Middle frontal gyrus (tissue), 1 donor: ENCODE results near the gene PATJ.
"Not testable (repeated sequence)": the region's sequence is repeated elsewhere in the genome, so short reads cannot be mapped to it uniquely, and the experiment has no call there.

ENCODE experiments used
- DNase-seq: peaks from one replicate; pipeline ENCODE4 v3.0.0-alpha.2; 2015; ENCODE audit warnings: low spot score; ENCODE audit errors: extremely low spot score

Gene PATJ

GRCh38 chr1:61748566-61748965 is 6.3 kb downstream of the PATJ start:
- DNase-seq: no peak

DNA sequence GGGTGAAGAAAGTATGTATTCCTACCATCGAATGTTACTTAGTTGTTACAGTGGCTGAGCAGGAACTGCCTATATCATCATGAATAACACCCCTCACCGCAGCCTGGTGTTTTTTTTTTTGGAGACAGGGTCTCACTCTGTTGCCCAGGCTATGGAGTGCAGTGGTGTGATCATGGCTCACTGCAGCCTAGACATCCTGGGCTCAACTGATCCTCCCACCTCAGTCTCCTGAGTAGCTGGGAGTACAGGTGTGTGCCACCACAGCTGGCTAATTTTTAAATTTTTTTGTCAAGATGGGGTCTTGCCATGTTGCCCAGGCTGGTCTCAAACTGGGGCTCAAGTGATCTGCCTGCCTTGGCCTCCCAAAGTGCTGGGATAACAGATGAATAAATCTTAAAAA is 7.3 kb downstream of the PATJ start:
- no peak for DNase-seq

DNA sequence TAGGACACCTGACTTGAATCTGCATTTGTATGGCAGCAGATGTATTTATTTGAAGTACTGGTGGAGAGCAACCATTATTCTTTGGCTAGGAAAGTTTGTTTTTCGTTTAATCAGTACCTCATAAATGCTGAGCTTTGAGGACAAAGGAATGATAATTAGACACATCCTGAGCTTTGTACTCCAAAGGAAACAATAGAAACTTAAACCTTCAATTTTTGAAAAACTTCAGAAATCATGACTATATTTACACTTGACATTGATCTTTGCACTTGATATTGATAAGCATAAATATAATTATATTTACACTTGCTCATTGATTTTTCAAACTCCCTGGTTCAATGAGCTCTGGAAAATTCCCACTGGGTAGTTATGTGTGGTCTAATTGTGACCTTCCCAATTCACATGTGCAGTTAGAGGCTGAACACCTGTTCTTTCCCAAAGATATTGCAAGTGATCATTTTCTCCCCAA is 10.7 kb downstream of the PATJ start:
- DNase-seq: no peak

- no peak for DNase-seq
These were observed 11.8 kb downstream of the PATJ start for GRCh38 chr1:61753998-61754508.

GRCh38 chr1:61754545-61754944 is 12.3 kb downstream of the PATJ start:
- no peak for DNase-seq

- DNase-seq: no peak
These were observed 14.5 kb downstream of the PATJ start for GRCh38 chr1:61756773-61757172.

DNA sequence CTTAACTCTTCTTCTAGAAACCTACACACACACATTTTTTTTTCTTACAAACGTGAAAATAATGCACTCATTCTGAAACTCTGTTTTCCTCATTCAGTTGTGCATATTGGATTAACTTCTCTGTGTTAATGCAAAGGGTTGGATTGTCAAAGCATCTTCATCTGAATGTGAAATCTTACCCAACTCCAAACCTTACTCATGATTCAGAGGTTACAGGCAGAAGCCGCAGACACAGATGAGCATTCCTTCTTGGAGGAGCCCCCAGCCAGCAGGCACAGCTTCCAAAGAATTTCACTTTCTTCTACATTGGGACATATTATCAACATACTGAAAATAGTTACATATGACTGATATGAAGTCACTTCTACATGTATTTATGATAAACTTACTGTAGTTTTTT is 15.7 kb downstream of the PATJ start:
- DNase-seq: no peak

DNA sequence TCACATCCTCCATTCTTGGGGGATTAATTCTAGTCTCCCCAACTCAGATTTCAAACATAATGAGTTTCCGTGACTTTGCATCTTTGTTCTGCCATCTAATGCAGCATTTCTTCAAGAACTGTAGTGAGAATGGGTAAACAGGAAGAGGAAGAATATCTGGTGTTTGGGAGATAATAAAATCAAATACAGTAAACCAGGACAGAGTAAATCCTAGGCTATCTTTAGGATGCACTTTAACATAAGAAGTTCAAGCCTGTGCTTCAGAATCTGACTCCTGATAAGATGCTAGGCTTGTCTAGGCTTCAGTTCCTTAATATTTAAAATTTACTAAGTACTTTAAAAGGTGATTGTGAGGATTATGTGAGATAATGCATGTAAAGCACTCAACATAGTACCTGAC is 27.9 kb downstream of the PATJ start:
- no peak for DNase-seq

DNA sequence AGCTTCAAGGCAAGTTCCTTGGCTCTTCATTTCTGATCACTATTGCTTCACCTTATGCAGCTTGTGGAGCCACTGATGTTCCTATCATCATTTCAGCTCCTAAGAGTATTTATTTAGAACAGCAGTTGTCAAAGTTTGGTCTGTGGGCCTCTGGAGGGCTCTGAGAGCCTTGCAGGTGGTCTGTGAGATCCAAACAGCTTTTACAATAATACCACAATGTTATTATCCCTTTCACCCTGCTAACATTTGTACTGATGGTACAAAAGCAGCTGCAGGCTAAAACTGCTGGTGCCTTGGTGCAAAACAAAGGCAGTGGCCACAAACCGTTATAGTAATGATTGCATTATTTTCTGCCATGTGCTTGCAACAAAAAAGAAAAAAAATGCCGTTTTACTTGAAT is 33.8 kb downstream of the PATJ start:
- no peak for DNase-seq

- no peak for DNase-seq
These were observed 37.0 kb downstream of the PATJ start for GRCh38 chr1:61779231-61779630.

- no peak for DNase-seq
These were observed 38.9 kb downstream of the PATJ start for GRCh38 chr1:61781151-61781550.

DNA sequence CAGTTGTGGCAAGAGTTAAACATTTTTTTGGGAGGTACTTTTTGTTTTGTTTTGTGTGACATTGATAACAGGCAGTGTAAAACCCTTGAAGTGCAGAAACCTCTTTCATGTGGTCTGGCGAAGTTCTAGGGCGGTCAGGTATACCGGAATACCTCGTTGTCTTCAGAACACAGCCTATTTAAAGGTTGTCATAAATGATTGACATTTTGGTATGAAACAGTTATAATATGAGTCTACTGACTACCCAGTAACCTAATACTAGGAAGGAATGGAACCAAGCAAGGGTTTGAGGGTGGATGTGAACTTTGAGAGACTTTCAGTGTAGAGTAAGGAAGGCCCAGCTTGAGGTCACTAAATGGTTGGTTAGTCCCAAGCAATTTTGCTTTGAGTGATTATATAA is 40.5 kb downstream of the PATJ start:
- no peak for DNase-seq

- no peak for DNase-seq
These were observed 42.4 kb downstream of the PATJ start for GRCh38 chr1:61784726-61785125.

- DNase-seq: no peak
These were observed 48.6 kb downstream of the PATJ start for GRCh38 chr1:61790837-61791236.

DNA sequence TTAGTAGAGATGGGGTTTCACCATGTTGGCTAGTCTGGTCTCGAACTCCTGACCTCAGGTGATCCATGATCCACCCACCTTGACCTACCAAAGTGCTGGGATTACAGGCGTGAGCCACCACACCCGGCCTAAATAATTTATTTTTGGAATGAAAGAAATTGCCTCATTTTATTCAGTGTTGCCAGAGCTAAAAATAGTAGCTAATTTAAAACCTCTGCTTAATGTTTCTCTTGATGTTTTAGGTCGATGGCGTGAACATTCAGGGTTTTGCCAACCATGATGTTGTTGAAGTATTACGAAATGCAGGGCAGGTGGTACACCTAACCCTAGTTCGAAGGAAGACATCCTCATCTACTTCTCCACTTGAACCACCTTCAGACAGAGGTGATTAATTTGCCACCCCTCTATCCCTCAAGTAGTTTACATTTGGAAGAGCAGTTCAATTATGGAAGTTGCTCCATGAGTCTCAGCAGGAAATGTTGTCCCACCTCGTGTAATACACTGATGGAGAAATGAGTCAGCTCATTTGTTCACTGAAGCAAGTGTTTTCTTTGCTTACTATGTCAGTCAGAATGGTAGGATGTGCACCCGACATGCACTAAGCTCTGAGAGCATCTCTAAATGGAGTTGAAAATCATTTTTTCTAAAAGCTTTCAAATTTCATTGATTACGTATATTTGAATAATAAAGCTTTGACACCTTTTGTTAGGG is 54.9 kb downstream of the PATJ start:
- DNase-seq: no peak

- not testable (repeated sequence) for DNase-seq
These were observed 58.8 kb downstream of the PATJ start for GRCh38 chr1:61801047-61801446.

- DNase-seq: no peak
These were observed 65.4 kb downstream of the PATJ start for GRCh38 chr1:61807606-61808140.

DNA sequence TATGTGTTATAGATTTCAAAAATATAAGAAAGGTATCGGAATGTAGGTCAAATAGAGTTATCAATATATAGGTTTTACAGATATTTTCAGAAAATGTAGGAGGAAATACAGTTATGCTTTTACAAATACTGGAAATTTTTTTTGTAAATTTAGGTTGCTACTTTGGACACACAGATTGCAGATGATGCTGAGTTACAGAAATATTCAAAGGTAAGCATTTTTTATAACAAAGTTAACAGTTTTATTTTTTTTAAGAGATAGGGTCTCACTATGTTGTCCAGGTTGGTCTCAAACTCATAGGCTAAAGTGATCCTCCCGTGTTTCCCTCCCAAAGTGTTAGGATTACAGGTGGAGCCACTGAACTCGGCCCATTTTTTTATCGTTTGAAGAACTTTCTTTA is 66.0 kb downstream of the PATJ start:
- no peak for DNase-seq

DNA sequence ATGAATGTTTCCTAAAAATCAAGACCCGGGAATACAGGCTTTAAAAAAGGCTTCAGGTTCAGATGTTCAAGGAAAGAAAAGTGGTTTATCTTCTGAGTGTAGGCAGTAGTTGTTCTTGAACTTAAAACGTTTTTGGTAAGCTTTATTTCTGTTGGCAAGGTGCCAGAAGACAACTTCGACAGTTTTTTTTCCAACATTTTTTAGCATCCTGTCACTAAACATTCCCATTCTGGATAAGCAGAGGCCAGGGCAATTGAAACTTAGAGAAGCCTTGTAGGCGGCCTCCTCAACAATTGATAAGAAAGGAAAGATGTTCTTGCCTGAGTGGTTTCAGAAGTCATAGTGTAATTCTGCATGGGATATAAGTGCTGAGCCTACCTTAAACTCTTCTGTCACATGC is 66.7 kb downstream of the PATJ start:
- no peak for DNase-seq

DNA sequence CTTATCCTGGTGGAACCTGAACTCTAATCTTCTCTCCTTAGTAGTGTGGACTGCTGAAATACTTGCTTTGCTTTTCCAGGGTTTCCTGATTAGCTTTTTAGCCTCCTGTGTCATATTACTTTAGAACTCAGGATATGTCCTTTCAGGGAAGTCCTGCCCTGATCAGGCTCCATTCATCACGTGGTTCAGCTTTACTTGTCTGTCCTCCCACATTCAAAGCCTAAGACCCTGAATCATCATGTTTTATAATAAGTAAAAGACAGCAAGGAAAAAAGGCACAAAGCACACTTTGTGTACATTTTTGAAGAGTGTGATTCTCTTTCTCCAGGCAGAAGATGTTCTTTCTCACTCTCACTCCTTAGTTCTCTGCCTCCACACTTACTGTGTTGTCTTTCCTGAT is 70.6 kb downstream of the PATJ start:
- no peak for DNase-seq

- no peak for DNase-seq
These were observed 73.9 kb downstream of the PATJ start for GRCh38 chr1:61816191-61816590.

GRCh38 chr1:61818992-61819391 is 76.7 kb downstream of the PATJ start:
- DNase-seq: no peak

DNA sequence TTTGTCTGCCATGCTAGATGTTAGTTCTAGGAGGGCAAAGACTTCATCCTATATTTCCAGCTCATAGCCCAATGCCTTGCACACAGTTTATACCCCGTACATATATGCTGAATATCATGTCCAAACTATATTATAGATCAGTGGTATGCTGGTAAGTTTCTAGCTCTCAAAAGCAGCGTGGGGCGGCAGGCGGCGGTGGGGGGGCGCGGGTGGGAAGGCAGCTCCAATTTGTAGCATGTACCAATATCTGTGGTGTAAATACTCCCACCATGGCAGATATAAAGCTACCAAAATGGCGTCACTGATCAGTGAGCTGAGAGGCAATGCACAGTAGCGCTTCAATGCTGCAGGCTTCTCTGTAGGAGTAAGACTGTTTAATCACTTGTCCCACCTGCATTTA is 77.1 kb downstream of the PATJ start:
- DNase-seq: no peak
